GM21360 (cell line): Measurements from ENCODE around the gene CLCN6.

ENCODE experiments used
- ATAC-seq: cut with Tn5 transposase; IDR thresholded peaks from one replicate; pipeline ENCODE4 v1.9.1; 2021; ENCODE audit warnings: mild to moderate bottlenecking, moderate library complexity; ENCODE audit not compliant: unreplicated experiment

Gene CLCN6

GRCh38 chr1:11847667-11848372 lies 41.8 kb downstream of the CLCN6 start, which contains the start of gene NPPA:
NPPA (minus strand) TSS chr1:11847783; CDS start chr1:11847684, 99 bp downstream.
- no peak for ATAC-seq

GRCh38 chr1:11848373-11848700 lies 42.3 kb downstream of the CLCN6 start:
- no peak for ATAC-seq

GRCh38 chr1:11850156-11850555 lies 44.2 kb downstream of the CLCN6 start:
- ATAC-seq, result no peak

GRCh38 chr1:11851180-11851579 lies 45.2 kb downstream of the CLCN6 start:
- ATAC-seq, result no peak

- ATAC-seq, result no peak
Observed at GRCh38 chr1:11854519-11854918, 48.5 kb downstream of the CLCN6 start.

GRCh38 chr1:11855430-11855829 lies 49.4 kb downstream of the CLCN6 start:
- no peak for ATAC-seq

- ATAC-seq, result no peak
Observed at GRCh38 chr1:11856698-11857097, 50.7 kb downstream of the CLCN6 start.

GRCh38 chr1:11857164-11857851 lies 51.3 kb downstream of the CLCN6 start:
- no peak for ATAC-seq

GRCh38 chr1:11858158-11858557 lies 52.2 kb downstream of the CLCN6 start:
- ATAC-seq, result no peak

- no peak for ATAC-seq
Observed at GRCh38 chr1:11858613-11858967, 52.6 kb downstream of the CLCN6 start, which contains the start of gene NPPB. NPPB (minus strand) TSS chr1:11858945; CDS start chr1:11858833, 112 bp downstream.

GRCh38 chr1:11858968-11859871 lies 53.2 kb downstream of the CLCN6 start:
- ATAC-seq, result no peak

GRCh38 chr1:11860083-11860482 lies 54.1 kb downstream of the CLCN6 start:
- ATAC-seq, result no peak

GRCh38 chr1:11860587-11860986 lies 54.6 kb downstream of the CLCN6 start:
- ATAC-seq, result no peak

- ATAC-seq, result no peak
Observed at GRCh38 chr1:11862890-11863289, 56.9 kb downstream of the CLCN6 start.

- ATAC-seq, result no peak
Observed at GRCh38 chr1:11868331-11868980, 62.5 kb downstream of the CLCN6 start.

GRCh38 chr1:11869104-11869503 lies 63.1 kb downstream of the CLCN6 start:
- no peak for ATAC-seq

- ATAC-seq, result no peak
Observed at GRCh38 chr1:11869650-11870207, 63.7 kb downstream of the CLCN6 start.

- no peak for ATAC-seq
Observed at GRCh38 chr1:11872545-11872944, 66.6 kb downstream of the CLCN6 start.

- no peak for ATAC-seq
Observed at GRCh38 chr1:11873395-11874257, 67.6 kb downstream of the CLCN6 start.

GRCh38 chr1:11874258-11874562 lies 68.2 kb downstream of the CLCN6 start:
- no peak for ATAC-seq
